GM12865 (cell line): ENCODE measurements around the gene TTLL9.

Experiments used
- DNase-seq: peaks from one replicate; pipeline ENCODE4 v3.0.0; 2010; ENCODE audit warnings: low read depth
- H3K4me3 ChIP-seq: 2 replicates; pipeline ENCODE4 v1.5.1; 2011; ENCODE audit warnings: mild to moderate bottlenecking, low read depth, low read length, control low read depth
- TF ChIP-seq, protein P1 (sequence below): IDR thresholded peaks from 2 replicates; pipeline ENCODE4 v1.5.1; 2011; ENCODE audit warnings: low read length, control low read depth, low read depth, inconsistent platforms; ENCODE audit not compliant: insufficient read depth; ENCODE audit errors: missing control alignments

TTLL9 gene

GRCh38 chr20:31869942-31870725, at the start of gene TTLL9, which contains the start of gene DUSP15:
Gene TTLL9, plus strand, starts transcription at chr20:31870634. Its CDS starts 493 bp downstream, at chr20:31871127.
Gene DUSP15, minus strand, starts transcription at chr20:31870527. Its CDS starts 190 bp downstream, at chr20:31870337.
- TF ChIP-seq, protein P1, sequence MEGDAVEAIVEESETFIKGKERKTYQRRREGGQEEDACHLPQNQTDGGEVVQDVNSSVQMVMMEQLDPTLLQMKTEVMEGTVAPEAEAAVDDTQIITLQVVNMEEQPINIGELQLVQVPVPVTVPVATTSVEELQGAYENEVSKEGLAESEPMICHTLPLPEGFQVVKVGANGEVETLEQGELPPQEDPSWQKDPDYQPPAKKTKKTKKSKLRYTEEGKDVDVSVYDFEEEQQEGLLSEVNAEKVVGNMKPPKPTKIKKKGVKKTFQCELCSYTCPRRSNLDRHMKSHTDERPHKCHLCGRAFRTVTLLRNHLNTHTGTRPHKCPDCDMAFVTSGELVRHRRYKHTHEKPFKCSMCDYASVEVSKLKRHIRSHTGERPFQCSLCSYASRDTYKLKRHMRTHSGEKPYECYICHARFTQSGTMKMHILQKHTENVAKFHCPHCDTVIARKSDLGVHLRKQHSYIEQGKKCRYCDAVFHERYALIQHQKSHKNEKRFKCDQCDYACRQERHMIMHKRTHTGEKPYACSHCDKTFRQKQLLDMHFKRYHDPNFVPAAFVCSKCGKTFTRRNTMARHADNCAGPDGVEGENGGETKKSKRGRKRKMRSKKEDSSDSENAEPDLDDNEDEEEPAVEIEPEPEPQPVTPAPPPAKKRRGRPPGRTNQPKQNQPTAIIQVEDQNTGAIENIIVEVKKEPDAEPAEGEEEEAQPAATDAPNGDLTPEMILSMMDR, result no peak
- H3K4me3 ChIP-seq, result peak within 1 kb of the TSS; percentile 31
- DNase-seq, result no peak

GRCh38 chr20:31821427-31821826, 49.0 kb upstream of the TTLL9 start:
- no peak overlapping the region for H3K4me3 ChIP-seq
- TF ChIP-seq, protein P1, result no peak
- DNase-seq, result no peak

GRCh38 chr20:31822421-31823330, 47.8 kb upstream of the TTLL9 start:
- no peak overlapping the region for H3K4me3 ChIP-seq
- DNase-seq, result peak; percentile 67
- TF ChIP-seq, protein P1, result peak; percentile 96

DNA sequence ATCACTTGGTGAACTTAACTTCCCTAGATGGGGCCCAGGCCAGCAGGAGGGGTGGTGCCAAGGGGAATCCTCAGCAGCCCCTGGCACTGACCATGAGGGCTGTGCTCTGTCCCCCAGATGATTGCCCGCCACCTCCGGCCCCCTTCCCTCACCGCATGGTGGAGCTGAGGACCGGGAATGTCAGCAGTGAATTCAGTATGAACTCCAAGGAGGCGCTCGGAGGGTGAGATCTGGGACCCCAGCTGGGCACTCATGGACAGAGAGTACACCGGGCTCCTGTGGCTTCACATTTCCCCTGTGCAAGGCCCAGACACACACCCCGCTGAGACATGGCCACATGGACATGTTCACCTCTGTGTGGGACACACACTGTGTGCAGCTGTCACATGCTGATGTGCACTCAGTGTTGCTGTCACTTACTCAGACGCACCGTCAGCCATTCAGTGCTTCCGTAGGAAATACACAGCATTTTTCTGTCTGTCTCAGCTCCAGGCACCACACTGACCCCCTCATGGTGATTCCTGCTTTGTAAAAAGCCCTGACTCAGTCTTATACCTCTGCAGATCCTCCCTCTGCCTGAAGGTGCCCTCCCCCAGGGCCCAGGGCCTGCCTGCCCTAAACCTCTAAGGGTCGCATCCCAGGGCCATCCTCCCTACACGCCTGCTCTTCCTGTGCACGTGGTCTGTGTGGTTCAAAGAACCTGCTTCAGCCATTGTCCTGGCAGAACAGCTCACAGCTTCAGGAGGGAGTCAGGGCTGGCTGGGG, 46.9 kb upstream of the TTLL9 start:
- TF ChIP-seq, protein P1, result no peak
- no peak for DNase-seq
- H3K4me3 ChIP-seq, result no peak overlapping the region

DNA sequence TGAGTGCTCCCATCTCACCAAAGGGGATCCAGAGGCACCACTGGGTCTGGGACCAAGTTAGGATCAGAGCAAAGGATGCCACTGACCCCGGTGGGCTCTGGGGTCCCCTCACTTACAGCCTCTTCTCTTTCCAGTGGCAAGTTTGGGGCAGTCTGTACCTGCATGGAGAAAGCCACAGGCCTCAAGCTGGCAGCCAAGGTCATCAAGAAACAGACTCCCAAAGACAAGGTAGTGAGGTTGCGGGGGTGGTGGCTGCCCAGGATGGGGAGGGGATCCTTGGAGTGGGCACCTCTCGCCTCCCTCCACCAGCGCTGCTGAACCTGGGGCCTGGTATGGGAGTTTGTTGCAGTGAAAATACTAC, 46.3 kb upstream of the TTLL9 start:
- DNase-seq, result no peak
- TF ChIP-seq, protein P1, result no peak
- no peak overlapping the region for H3K4me3 ChIP-seq

- TF ChIP-seq, protein P1, result no peak
- no peak for DNase-seq
- no peak overlapping the region for H3K4me3 ChIP-seq
Observed at GRCh38 chr20:31824554-31825313, 45.7 kb upstream of the TTLL9 start.
